Epithelial cell of esophagus (primary cell): Measurements from ENCODE around the gene KRTAP10-3.

Experiments
- DNase-seq: peaks from one replicate; pipeline ENCODE4 v3.0.0; 2010; ENCODE audit warnings: low read depth
- H3K4me3 ChIP-seq: 2 replicates; pipeline ENCODE4 v1.5.1; 2011; ENCODE audit warnings: mild to moderate bottlenecking, low read length, control low read depth
- CTCF ChIP-seq: IDR thresholded peaks from 2 replicates; pipeline ENCODE4 v1.5.1; 2011; ENCODE audit warnings: low read depth, mild to moderate bottlenecking, low read length, control low read depth, inconsistent platforms; ENCODE audit not compliant: insufficient read depth; ENCODE audit errors: missing control alignments

The KRTAP10-3 gene

GRCh38 chr21:44532712-44533111 is 25.9 kb downstream of the KRTAP10-3 start:
- H3K4me3 ChIP-seq = no peak overlapping the region
- no peak for DNase-seq
- no peak for TF ChIP-seq CTCF

DNA sequence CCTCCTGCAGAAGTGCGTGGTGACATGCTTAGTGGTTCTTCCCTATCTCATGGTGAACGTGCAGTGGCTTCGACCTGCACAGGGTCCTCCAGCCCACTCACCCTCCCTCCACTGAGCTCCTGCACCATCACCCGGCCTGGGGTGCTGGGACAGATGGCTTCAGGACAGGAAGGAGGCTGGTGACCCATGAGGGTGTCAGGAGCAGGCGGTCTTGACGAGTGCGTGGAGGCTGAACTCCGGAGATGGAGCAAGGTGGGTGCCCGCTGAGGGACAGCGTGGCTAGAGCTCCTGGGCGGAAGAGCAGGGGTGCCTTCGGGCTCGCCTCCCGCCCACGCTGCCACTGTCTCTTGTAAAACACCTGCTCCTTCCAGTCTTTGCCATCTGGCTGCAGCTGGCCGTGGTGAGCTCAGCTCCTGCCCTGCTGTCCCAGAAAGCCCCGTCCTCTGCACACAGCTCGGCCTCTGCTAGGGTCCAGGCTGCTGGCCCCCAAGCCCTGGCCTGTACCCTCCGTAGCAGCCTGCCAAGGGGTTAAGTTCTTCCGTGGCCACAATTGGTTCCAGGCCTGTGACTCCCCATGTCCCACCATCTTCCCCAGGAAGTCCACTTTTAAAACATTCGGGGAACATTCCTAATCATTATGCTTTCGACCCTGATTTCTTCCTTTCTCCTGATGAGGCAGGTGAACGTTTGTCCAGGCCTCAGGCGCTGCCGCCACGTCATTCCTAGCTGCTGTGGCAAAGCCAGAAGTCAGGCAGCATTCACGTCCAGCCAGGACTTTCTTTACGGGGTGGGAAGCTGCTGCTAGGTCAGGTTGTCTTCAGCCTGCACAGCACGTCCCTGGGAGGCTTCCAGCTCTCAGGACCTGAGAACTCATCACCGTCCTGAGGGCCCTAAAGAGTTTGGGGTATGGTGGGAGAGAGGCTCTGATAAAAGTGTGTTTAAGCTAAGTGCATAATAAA is 26.7 kb downstream of the KRTAP10-3 start:
- TF ChIP-seq CTCF = no peak
- no peak for DNase-seq
- no peak overlapping the region for H3K4me3 ChIP-seq

GRCh38 chr21:44530903-44531605 is 27.5 kb downstream of the KRTAP10-3 start:
- TF ChIP-seq CTCF = no peak
- no peak overlapping the region for H3K4me3 ChIP-seq
- no peak for DNase-seq

- no peak overlapping the region for H3K4me3 ChIP-seq
- TF ChIP-seq CTCF = no peak
- no peak for DNase-seq
Measured at GRCh38 chr21:44530221-44530902, 28.2 kb downstream of the KRTAP10-3 start.

- no peak overlapping the region for H3K4me3 ChIP-seq
- no peak for DNase-seq
- TF ChIP-seq CTCF = no peak
Measured at GRCh38 chr21:44529503-44530125, 29.0 kb downstream of the KRTAP10-3 start.

GRCh38 chr21:44529011-44529421 is 29.6 kb downstream of the KRTAP10-3 start:
- no peak overlapping the region for H3K4me3 ChIP-seq
- TF ChIP-seq CTCF = no peak
- DNase-seq = no peak
